Endothelial cell of umbilical vein (primary cell): ENCODE data around the gene PRUNE1.

Source experiments
- EZH2 ChIP-seq: IDR thresholded peaks from 2 replicates; pipeline ENCODE4 v1.6.1; 2012; ENCODE audit warnings: borderline replicate concordance, low read depth, mild to moderate bottlenecking, moderate library complexity, low read length, inconsistent platforms; ENCODE audit not compliant: severe bottlenecking
- FOS ChIP-seq: IDR thresholded peaks from 2 replicates; pipeline ENCODE4 v1.6.1; 2011; ENCODE audit warnings: mild to moderate bottlenecking, low read length, moderate library complexity, borderline replicate concordance; ENCODE audit not compliant: insufficient read depth
- GATA2 ChIP-seq: IDR thresholded peaks from 2 replicates; pipeline ENCODE4 v1.7.0; 2011; ENCODE audit warnings: low read depth, mild to moderate bottlenecking, moderate library complexity, mixed read lengths, low read length; ENCODE audit not compliant: insufficient read length, insufficient read depth
- JUN ChIP-seq: IDR thresholded peaks from 2 replicates; pipeline ENCODE4 v1.6.1; 2011; ENCODE audit warnings: borderline replicate concordance, low read depth; ENCODE audit not compliant: insufficient read length, insufficient read depth
- MYC ChIP-seq: IDR thresholded peaks from one replicate; pipeline ENCODE4 v1.6.1; 2011; ENCODE audit warnings: mild to moderate bottlenecking, low read depth, low read length
- POLR2A ChIP-seq: IDR thresholded peaks from 2 replicates; pipeline ENCODE4 v1.6.1; 2012; ENCODE audit warnings: low read depth, mild to moderate bottlenecking, control low read depth, low read length
- POLR2AphosphoS5 ChIP-seq: IDR thresholded peaks from 2 replicates; pipeline ENCODE4 v1.6.1; 2012; ENCODE audit warnings: low read depth, mild to moderate bottlenecking, control low read depth, low read length, moderate library complexity; ENCODE audit not compliant: insufficient read depth
- TF ChIP-seq, protein P1 (sequence below), 2 donors: IDR thresholded peaks; 1 replicate in 1 of 2; 2 replicates in 1 of 2; pipeline ENCODE4 v1.5.1; 2011; ENCODE audit warnings: low read length in 2 of 2, mild to moderate bottlenecking in 2 of 2, moderate library complexity in 2 of 2, control low read depth in 1 of 2, inconsistent platforms in 1 of 2, low read depth in 1 of 2; ENCODE audit not compliant: insufficient read depth in 1 of 2; ENCODE audit errors: extremely low read depth in 1 of 2
- TF ChIP-seq, protein P2 (sequence below): IDR thresholded peaks from 2 replicates; pipeline ENCODE4 v1.6.1; 2011; ENCODE audit not compliant: insufficient read depth, insufficient read length

DNA sequence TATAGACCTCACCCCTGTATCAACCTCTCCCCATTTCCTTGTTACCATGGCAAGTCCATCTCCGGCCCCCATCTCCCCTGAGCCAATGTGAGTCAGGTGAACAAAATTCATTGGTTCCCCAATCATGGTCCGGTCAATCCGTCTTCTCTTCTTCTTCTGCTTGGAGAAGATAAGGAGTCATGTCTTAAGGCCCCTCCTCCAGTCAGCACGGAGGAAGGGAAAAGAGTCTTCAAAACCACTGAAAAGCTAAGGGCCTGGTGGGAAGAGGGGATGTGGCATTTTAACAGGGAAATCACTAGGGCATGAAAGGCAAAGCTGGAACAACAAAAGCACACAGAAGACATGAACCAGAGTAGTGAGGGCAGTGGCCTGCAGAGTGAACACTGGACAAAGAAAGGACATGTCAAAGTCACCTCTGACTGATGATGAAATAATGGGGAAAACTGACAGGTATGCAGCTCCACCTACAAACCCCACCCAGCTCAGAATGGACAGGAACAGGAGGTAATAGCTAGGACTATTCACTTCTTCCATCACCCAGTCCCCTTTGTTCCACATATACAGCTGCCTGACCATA lies 46.8 kb downstream of the PRUNE1 start:
- TF ChIP-seq, protein P1, sequence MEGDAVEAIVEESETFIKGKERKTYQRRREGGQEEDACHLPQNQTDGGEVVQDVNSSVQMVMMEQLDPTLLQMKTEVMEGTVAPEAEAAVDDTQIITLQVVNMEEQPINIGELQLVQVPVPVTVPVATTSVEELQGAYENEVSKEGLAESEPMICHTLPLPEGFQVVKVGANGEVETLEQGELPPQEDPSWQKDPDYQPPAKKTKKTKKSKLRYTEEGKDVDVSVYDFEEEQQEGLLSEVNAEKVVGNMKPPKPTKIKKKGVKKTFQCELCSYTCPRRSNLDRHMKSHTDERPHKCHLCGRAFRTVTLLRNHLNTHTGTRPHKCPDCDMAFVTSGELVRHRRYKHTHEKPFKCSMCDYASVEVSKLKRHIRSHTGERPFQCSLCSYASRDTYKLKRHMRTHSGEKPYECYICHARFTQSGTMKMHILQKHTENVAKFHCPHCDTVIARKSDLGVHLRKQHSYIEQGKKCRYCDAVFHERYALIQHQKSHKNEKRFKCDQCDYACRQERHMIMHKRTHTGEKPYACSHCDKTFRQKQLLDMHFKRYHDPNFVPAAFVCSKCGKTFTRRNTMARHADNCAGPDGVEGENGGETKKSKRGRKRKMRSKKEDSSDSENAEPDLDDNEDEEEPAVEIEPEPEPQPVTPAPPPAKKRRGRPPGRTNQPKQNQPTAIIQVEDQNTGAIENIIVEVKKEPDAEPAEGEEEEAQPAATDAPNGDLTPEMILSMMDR (IDR thresholded peaks at IDR 0.05; ENCODE audit: extremely low read depth in 1 of 2, insufficient read depth in 1 of 2, low read depth in 1 of 2, low read length in 2 of 2), result no peak
- TF ChIP-seq EZH2, result no peak
- no peak for TF ChIP-seq POLR2A
- no peak for TF ChIP-seq POLR2AphosphoS5
- TF ChIP-seq, protein P2, sequence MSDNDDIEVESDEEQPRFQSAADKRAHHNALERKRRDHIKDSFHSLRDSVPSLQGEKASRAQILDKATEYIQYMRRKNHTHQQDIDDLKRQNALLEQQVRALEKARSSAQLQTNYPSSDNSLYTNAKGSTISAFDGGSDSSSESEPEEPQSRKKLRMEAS, result no peak
- TF ChIP-seq JUN, result no peak
- TF ChIP-seq MYC, result no peak
- TF ChIP-seq FOS, result no peak
- no peak for TF ChIP-seq GATA2
